SK-N-SH (cell line): Measurements from ENCODE around the gene ADGRL3.

Experiments used
- CTCF ChIP-seq: fragments of 200-600 bp; sonication (generic); IDR thresholded peaks from 2 replicates; pipeline ENCODE4 v1.6.1; 2017; ENCODE audit warnings: antibody characterized with exemption, mild to moderate bottlenecking, moderate library complexity
- MAX ChIP-seq: IDR thresholded peaks from 2 replicates; pipeline ENCODE4 v1.4.0; 2012; ENCODE audit warnings: low read depth
- MEF2A ChIP-seq: IDR thresholded peaks from 2 replicates; pipeline ENCODE4 v1.4.0; 2012; ENCODE audit warnings: low read depth, borderline replicate concordance

- TF ChIP-seq MEF2A (no peak), CTCF (no peak), MAX (no peak)
Observed at GRCh38 chr4:61443813-61444510, 243.8 kb downstream of the ADGRL3 start.
